HepG2 (cell line): ENCODE results near the gene CEP78.

Experiments used
- JUND ChIP-seq: sonication (generic); formaldehyde crosslinking; IDR thresholded peaks from 2 replicates; pipeline ENCODE4 v1.8.0; 2022; ENCODE audit warnings: mild to moderate bottlenecking, missing genetic modification reagents
- ZNF572 ChIP-seq: sonication (generic); formaldehyde crosslinking; IDR thresholded peaks from 2 replicates; pipeline ENCODE4 v1.5.1; 2020; ENCODE audit warnings: mild to moderate bottlenecking, missing genetic modification reagents
- ZNF850 ChIP-seq: sonication (generic); formaldehyde crosslinking; conservative IDR thresholded peaks from 2 replicates; pipeline ENCODE4 v1.9.0; 2021; ENCODE audit warnings: mild to moderate bottlenecking, missing genetic modification reagents

DNA sequence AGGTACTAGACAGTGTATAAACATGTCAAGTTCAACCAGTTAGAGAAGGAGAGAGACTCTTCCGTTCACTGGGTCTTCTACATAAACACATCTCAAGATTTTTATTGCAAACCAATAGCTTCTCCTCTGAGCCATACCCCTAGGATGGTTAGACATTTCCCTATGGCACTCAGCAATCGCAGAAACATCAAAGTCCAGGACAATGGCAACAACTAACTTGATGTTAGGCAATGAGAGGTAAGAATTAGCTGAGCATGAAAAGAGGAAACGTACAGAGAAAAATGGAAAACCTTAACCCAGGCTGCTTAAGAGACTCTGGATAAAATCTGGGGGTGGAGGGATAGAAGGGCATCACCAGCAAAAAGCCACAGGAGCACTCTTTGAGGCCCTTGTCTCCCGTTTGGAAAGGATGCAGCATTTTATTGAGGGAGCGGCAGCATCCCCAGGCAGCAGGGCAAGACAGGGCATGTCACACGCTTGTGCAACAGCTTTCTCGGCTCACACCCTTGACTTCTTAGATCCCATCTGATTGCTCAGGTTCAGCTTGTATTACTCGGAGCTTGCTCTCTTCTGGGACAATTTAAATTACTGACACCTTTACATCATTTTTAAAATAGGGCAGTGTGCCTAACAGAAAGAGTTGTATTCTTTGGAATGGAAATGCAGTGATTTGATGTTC, 52.5 kb downstream of the CEP78 start:
- TF ChIP-seq ZNF850 (CRISPR knock-in tag) (no peak), ZNF572 (no peak), JUND (CRISPR knock-in tag) (no peak)
